Breast epithelium (tissue), 4 donors: Measurements from ENCODE around the gene HLA-F. TPM values are rescaled to one million over a fixed set of nuclear protein-coding genes. Genes with fewer than 3 reads are reported as not detected.

Experiments used
- DNase-seq, 2 donors: peaks; one replicate each; pipeline ENCODE4 v3.0.0-alpha.2; 2019; ENCODE audit warnings: low spot score in 2 of 2
- H3K27ac ChIP-seq, 2 donors: fragments of 200-600 bp; sonication (generic) in 1 of 2; one replicate each; pipeline ENCODE4 v1.5.1; 2016 to 2019; ENCODE audit warnings: mild to moderate bottlenecking in 1 of 2
- H3K27me3 ChIP-seq, 2 donors: fragments of 200-600 bp; sonication (generic) in 1 of 2; one replicate each; pipeline versions ENCODE4 v1.5.1 to v1.6.0; 2017 to 2019; ENCODE audit warnings: control low read depth in 1 of 2, mild to moderate bottlenecking in 1 of 2
- H3K36me3 ChIP-seq: fragments of 200-600 bp; one replicate; pipeline ENCODE4 v1.5.1; 2019
- H3K4me1 ChIP-seq, 2 donors: fragments of 200-600 bp; sonication (generic); one replicate each; pipeline ENCODE4 v1.5.1; 2016 to 2019; ENCODE audit warnings: control low read depth in 1 of 2
- H3K4me3 ChIP-seq, 3 donors: fragments of 200-600 bp; sonication (generic); 1 replicate in 2 of 3; 2 replicates in 1 of 3; pipeline ENCODE4 v1.5.1; 2016 to 2019; ENCODE audit warnings: mild to moderate bottlenecking in 3 of 3, moderate library complexity in 2 of 3
- H3K9me3 ChIP-seq, 2 donors: fragments of 200-600 bp; sonication (generic) in 1 of 2; one replicate each; pipeline ENCODE4 v1.5.1; 2016 to 2019; ENCODE audit warnings: control low read depth in 1 of 2
- CTCF ChIP-seq, 3 donors: fragments of 450-650 bp; IDR thresholded peaks; one replicate each; pipeline ENCODE4 v1.5.1; 2016 to 2017; ENCODE audit warnings: antibody characterized with exemption in 3 of 3, mild to moderate bottlenecking in 3 of 3, moderate library complexity in 3 of 3
- POLR2A ChIP-seq: fragments of 450-650 bp; IDR thresholded peaks from one replicate; pipeline ENCODE4 v1.6.1; 2016; ENCODE audit warnings: antibody characterized with exemption, mild to moderate bottlenecking, moderate library complexity
- POLR2AphosphoS5 ChIP-seq, 3 donors: sonication (generic); formaldehyde crosslinking; IDR thresholded peaks; one replicate each; pipeline ENCODE4 v1.6.1; 2017; ENCODE audit warnings: antibody characterized with exemption in 3 of 3
- intact Hi-C: fragments of 100-400 bp; cut with DNase I; formaldehyde crosslinking; loops from one replicate; pipeline ENCODE4 v1.15.1; 2023; ENCODE audit warnings: low total_unique reads
- total RNA-seq, 3 donors: library from RNA; depleted of rRNA; stranded (reverse); fragments of >200 nt; gene quantifications; one replicate each; pipeline ENCODE4 v1.1.0, GENCODE V29; 2016

HLA-F gene
- total RNA-seq, 3 donors from 2014 or later = 58.6 to 93.7 (median 64.1) TPM

- Histone ChIP-seq H3K4me3 (no peak overlapping the region), H3K27me3 (no peaks in the 10 kb centered on the region), H3K9me3 (no peaks in the 10 kb centered on the region), H3K27ac (no peak overlapping the region), H3K36me3 (no peaks in the 10 kb centered on the region), H3K4me1 (no peaks in the 10 kb centered on the region)
- no peak for TF ChIP-seq POLR2AphosphoS5 (IDR thresholded peaks at IDR 0.05)
- no peak for TF ChIP-seq CTCF (IDR thresholded peaks at IDR 0.05)
- TF ChIP-seq POLR2A = no peak
- intact Hi-C loops = no loop called here
- no peak for DNase-seq
Measured at GRCh38 chr6:29731281-29731680, 8.0 kb downstream of the HLA-F start.

- H3K36me3 ChIP-seq = no peaks in the 10 kb centered on the region
- H3K4me3 ChIP-seq = no peak overlapping the region
- DNase-seq = no peak
- no peaks in the 10 kb centered on the region for H3K4me1 ChIP-seq
- intact Hi-C loops = no loop called here
- H3K9me3 ChIP-seq = no peaks in the 10 kb centered on the region
- TF ChIP-seq POLR2A = no peak
- no peak for TF ChIP-seq POLR2AphosphoS5 (IDR thresholded peaks at IDR 0.05)
- no peak for TF ChIP-seq CTCF (IDR thresholded peaks at IDR 0.05)
- H3K27me3 ChIP-seq = no peaks in the 10 kb centered on the region
- H3K27ac ChIP-seq = no peak overlapping the region
Measured at GRCh38 chr6:29733057-29733456, 9.8 kb downstream of the HLA-F start.

- Histone ChIP-seq H3K4me3 (no peak overlapping the region), H3K27ac (no peak overlapping the region), H3K9me3 (no peaks in the 10 kb centered on the region), H3K4me1 (no peaks in the 10 kb centered on the region), H3K36me3 (no peaks in the 10 kb centered on the region), H3K27me3 (no peaks in the 10 kb centered on the region)
- TF ChIP-seq POLR2A = no peak
- TF ChIP-seq CTCF (IDR thresholded peaks at IDR 0.05) = no peak
- no peak for TF ChIP-seq POLR2AphosphoS5 (IDR thresholded peaks at IDR 0.05)
- intact Hi-C loops = no loop called here
- no peak for DNase-seq
Measured at GRCh38 chr6:29734046-29735018, 11.1 kb downstream of the HLA-F start.

GRCh38 chr6:29736563-29736962 is 13.3 kb downstream of the HLA-F start:
- H3K27me3 ChIP-seq = no peaks in the 10 kb centered on the region
- DNase-seq = no peak
- no peaks in the 10 kb centered on the region for H3K4me1 ChIP-seq
- no peak overlapping the region for H3K27ac ChIP-seq
- H3K4me3 ChIP-seq = no peak overlapping the region
- no peaks in the 10 kb centered on the region for H3K36me3 ChIP-seq
- intact Hi-C loops = no loop called here
- no peak for TF ChIP-seq POLR2A
- TF ChIP-seq POLR2AphosphoS5 (IDR thresholded peaks at IDR 0.05) = no peak
- no peak for TF ChIP-seq CTCF (IDR thresholded peaks at IDR 0.05)
- no peaks in the 10 kb centered on the region for H3K9me3 ChIP-seq
